A673 (cell line): ENCODE results near the gene ABHD17C. TPM values are rescaled to one million over a fixed set of nuclear protein-coding genes. Genes with fewer than 3 reads are reported as not detected.

Experiments used
- BruUV-seq: library from RNA; stranded (reverse); fragments of 400-500 nt; replicated peaks from 2 replicates; lab custom pipeline; 2021; lab: Mats Ljungman, UMichigan
- CTCF ChIA-PET: fragments of 300-600 bp; sonication (Branson Sonifier 250); formaldehyde crosslinking; loops from one replicate; lab custom pipeline; 2022; ENCODE audit warnings: antibody characterized with exemption; lab: Charles Lee
- POLR2A ChIA-PET: fragments of 300-600 bp; sonication (Branson Sonifier 250); formaldehyde crosslinking; loops from one replicate; lab custom pipeline; 2022; ENCODE audit warnings: antibody characterized with exemption; ENCODE audit not compliant: low non-redundant PET; lab: Charles Lee
- DNase-seq: peaks from one replicate; pipeline ENCODE4 v3.0.0-alpha.2; 2015; ENCODE audit warnings: low spot score
- H3K27ac ChIP-seq: fragments of 200-600 bp; sonication (generic); 2 replicates; pipeline ENCODE4 v1.5.1; 2016; ENCODE audit warnings: mixed run types, low read depth, mild to moderate bottlenecking, mixed read lengths, antibody characterized with exemption, low read length; ENCODE audit not compliant: poor library complexity, severe bottlenecking
- H3K27me3 ChIP-seq: fragments of 200-600 bp; sonication (generic); replicated peaks from 2 replicates; pipeline ENCODE4 v1.6.1; 2017; ENCODE audit warnings: mixed run types, low read depth, mild to moderate bottlenecking, mixed read lengths, antibody characterized with exemption, low read length; ENCODE audit not compliant: insufficient read depth, poor library complexity
- H3K36me3 ChIP-seq: fragments of 200-600 bp; sonication (generic); 2 replicates; pipeline ENCODE4 v1.6.1; 2016; ENCODE audit warnings: mixed run types, mild to moderate bottlenecking, mixed read lengths, antibody characterized with exemption, low read length; ENCODE audit not compliant: insufficient read depth, poor library complexity, severe bottlenecking
- H3K4me1 ChIP-seq: fragments of 200-600 bp; sonication (generic); 2 replicates; pipeline ENCODE4 v1.6.1; 2017; ENCODE audit warnings: mixed run types, mild to moderate bottlenecking, mixed read lengths, antibody characterized with exemption, low read length; ENCODE audit not compliant: insufficient read depth, poor library complexity, severe bottlenecking
- H3K4me3 ChIP-seq: fragments of 200-600 bp; sonication (generic); 2 replicates; pipeline ENCODE4 v1.5.1; 2016; ENCODE audit warnings: low read depth, mixed run types, mild to moderate bottlenecking, mixed read lengths, low read length; ENCODE audit not compliant: poor library complexity, severe bottlenecking
- H3K9me3 ChIP-seq: fragments of 200-600 bp; sonication (generic); 2 replicates; pipeline ENCODE4 v1.6.1; 2016; ENCODE audit warnings: mixed run types, low read depth, mild to moderate bottlenecking, mixed read lengths, antibody characterized with exemption, low read length; ENCODE audit not compliant: poor library complexity, severe bottlenecking
- CTCF ChIP-seq: fragments of 300-800, 200-600 bp; sonication (generic); conservative IDR thresholded peaks from 2 replicates; pipeline ENCODE4 v1.5.1; 2017; ENCODE audit warnings: low read depth, mild to moderate bottlenecking, antibody characterized with exemption, low read length, moderate library complexity, mixed read lengths
- EZH2 ChIP-seq: fragments of 200-600 bp; sonication (generic); IDR thresholded peaks from 2 replicates; pipeline ENCODE4 v1.6.1; 2017; ENCODE audit warnings: borderline replicate concordance, low read depth, mild to moderate bottlenecking, mixed read lengths, antibody characterized with exemption, low read length; ENCODE audit not compliant: poor library complexity, severe bottlenecking
- intact Hi-C: fragments of 100-400 bp; cut with micrococcal nuclease; formaldehyde crosslinking; loops from one replicate; pipeline ENCODE4 v1.10.0; 2022; ENCODE audit not compliant: unreplicated experiment
- total RNA-seq: library from RNA; stranded (reverse); gene quantifications from 2 replicates; pipeline ENCODE4 v1.2.3, GENCODE V29; 2021

ABHD17C gene
- total RNA-seq, 1 experiment from 2014 or later = 9.9 TPM

- POLR2A ChIA-PET = no interaction called here
- Histone ChIP-seq H3K9me3 (no peaks in the 10 kb centered on the region), H3K4me3 (no peak overlapping the region), H3K27me3 (no peaks in the 10 kb centered on the region), H3K36me3 (no peaks in the 10 kb centered on the region), H3K4me1 (no peaks in the 10 kb centered on the region), H3K27ac (no peak overlapping the region)
- TF ChIP-seq EZH2 (no peak), CTCF (no peak)
- CTCF ChIA-PET = no interaction called here
- DNase-seq = no peak
- no TSS peak for BruUV-seq
- intact Hi-C loops = no loop called here
Observed at GRCh38 chr15:80710635-80711554, 15.8 kb downstream of the ABHD17C start.

GRCh38 chr15:80711886-80712285 is 16.8 kb downstream of the ABHD17C start:
- ChIA-PET CTCF (no interaction called here), POLR2A (no interaction called here)
- Histone ChIP-seq H3K4me1 (no peaks in the 10 kb centered on the region), H3K36me3 (no peaks in the 10 kb centered on the region), H3K4me3 (no peak overlapping the region), H3K27ac (no peak overlapping the region), H3K27me3 (no peaks in the 10 kb centered on the region), H3K9me3 (no peaks in the 10 kb centered on the region)
- TF ChIP-seq EZH2 (no peak), CTCF (no peak)
- intact Hi-C loops = no loop called here
- no peak for DNase-seq
- no TSS peak for BruUV-seq

- Histone ChIP-seq H3K27ac (no peak overlapping the region), H3K27me3 (no peaks in the 10 kb centered on the region), H3K4me1 (no peaks in the 10 kb centered on the region), H3K9me3 (no peaks in the 10 kb centered on the region), H3K36me3 (no peaks in the 10 kb centered on the region), H3K4me3 (no peak overlapping the region)
- no peak for TF ChIP-seq EZH2
- no peak for TF ChIP-seq CTCF
- BruUV-seq = no TSS peak
- DNase-seq = no peak
- CTCF ChIA-PET = no interaction called here
- POLR2A ChIA-PET = no interaction called here
- intact Hi-C loops = no loop called here
Observed at GRCh38 chr15:80712956-80713355, 17.8 kb downstream of the ABHD17C start.
